HG03064 (cell line): ENCODE data around the gene RPLP2.

Experiments
- ATAC-seq: cut with Tn5 transposase; IDR thresholded peaks from one replicate; pipeline ENCODE4 v1.9.1; 2021; ENCODE audit warnings: low read depth; ENCODE audit not compliant: unreplicated experiment

RPLP2 gene

GRCh38 chr11:846496-847098 is 36.8 kb downstream of the RPLP2 start:
- no peak for ATAC-seq

DNA sequence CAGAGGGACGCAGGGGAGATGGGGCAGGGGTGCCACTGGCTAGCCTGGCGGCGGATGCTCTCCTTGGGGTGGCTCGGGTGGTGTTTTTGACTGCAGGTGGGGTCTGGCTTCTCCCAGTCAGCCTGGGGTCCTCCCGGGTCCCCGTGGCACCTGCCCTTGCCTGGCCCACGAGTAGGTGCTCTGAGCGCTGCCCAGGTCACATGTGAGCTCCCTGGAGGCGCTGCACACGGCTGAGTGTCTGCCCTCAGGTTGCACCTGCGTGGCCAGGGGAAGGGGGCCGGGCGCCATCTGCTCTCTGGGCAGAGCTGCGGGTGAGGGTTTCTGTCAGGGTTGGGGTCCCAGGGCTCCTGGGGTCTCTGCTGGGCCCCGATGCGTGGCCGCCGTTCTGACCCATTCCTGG is 38.1 kb downstream of the RPLP2 start:
- ATAC-seq, result no peak

GRCh38 chr11:848380-848931 is 38.7 kb downstream of the RPLP2 start:
- no peak for ATAC-seq

GRCh38 chr11:849104-849824 is 39.5 kb downstream of the RPLP2 start:
- no peak for ATAC-seq

GRCh38 chr11:849951-850774 is 40.4 kb downstream of the RPLP2 start:
- no peak for ATAC-seq

DNA sequence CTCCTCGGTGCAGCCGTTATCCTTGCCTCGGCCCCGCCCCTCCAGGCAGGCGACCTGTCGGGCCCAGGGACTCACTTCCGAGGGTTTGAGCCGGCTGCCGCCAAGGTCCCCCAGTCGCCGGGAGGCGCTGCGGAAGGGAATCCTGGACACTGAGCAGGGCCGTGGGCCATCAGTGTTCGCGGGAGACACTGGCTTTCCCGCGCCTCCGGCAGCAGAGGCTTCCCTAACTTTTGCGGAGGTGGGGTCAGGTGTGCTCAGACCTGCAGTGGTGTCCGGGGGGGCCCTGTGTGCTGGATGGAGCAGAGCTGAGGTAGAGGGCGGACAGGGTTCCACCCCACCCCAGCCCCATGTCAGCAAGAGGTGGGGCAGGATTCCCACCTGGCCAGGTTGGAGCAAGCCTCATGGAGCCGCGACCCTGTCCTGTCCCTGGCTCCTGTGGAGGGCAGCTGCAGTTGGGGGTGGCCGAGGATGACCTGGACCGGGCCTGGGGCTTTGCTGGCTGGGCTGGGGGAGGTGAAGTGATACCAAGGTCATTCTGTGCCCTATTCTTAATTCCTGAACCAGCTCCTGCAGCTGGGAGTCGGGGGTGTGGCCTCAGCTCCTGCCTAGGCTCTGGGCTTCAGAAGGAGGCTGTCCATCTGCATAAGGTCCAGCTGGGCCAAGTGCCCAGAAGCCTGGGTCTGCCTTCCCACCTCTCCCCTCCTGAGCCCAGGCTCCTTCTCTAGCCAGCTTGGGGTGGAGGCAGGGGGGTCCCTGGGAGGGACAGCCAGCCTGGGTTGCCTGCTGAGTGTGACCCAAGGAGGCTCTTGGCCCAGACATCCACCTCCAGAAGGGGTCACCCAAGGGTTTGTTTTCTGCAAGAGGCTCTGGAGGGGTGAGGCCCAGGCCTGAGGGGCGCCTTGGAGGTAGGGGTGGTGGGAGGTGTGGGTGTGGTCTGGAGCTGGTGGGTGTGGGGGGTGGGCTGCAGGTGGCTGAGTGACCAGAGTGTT is 41.3 kb downstream of the RPLP2 start:
- ATAC-seq, result no peak

GRCh38 chr11:852762-853161 is 43.0 kb downstream of the RPLP2 start:
- no peak for ATAC-seq

DNA sequence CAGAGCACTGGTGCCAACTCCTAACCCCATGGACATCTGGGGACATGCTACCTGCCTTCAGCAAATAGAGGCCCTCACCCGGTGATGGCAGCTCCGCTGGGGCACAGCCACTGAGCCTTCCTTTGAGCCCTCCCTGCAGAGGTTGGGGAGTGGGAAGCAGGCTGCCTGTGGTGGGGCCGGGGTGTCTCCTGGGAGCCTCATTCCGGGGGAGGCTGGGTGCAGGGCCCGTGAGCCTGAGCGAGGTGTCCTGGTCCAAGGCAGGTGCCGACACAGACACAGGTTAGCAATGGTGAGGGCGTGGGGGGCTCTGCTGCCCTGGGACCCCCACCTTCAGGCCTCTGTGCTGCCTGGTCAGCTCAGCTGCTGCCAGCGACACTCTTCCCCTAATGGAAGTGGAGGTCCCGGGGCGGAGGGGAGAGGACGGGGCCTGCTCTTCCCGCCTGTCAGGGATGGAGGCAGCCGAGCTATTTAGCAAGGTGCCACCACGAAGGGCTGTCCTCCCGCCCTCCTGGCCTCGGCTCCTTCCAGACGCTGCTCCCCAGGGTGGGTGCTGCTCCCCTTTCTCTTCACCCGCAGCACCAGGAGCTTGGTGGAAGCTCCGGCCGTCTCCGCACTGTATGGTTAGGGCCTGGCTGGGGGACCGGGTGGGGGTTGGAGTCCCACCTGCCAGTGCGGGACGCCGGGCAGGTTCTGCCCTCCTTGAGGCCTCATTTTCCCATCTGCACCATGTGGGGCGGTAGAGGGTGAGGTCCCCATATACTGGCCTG is 44.1 kb downstream of the RPLP2 start:
- no peak for ATAC-seq

GRCh38 chr11:854601-855329 is 45.0 kb downstream of the RPLP2 start:
- ATAC-seq, result no peak

- no peak for ATAC-seq
Measured at GRCh38 chr11:855330-855674, 45.5 kb downstream of the RPLP2 start.

- ATAC-seq, result no peak
Measured at GRCh38 chr11:855796-856195, 46.0 kb downstream of the RPLP2 start.

DNA sequence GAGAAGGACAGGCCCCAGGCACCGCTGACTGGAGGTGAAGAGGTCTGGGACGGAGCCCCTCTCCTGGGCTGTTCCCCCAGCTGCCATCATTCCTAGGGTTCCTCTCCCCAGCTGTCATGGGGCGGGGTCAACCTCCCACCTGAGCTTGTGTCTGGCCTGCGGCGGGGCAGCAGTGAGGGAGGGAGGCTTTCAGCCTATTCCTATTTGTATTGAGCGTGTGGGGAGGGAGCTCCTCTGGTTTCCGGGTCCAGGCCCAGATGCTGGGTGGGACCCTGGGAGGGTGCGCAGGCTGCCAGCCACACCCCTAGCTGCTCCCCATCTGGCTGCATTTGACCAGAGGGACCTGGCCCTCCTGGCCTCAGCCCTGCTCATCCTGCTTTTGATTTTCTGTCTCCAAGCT is 46.6 kb downstream of the RPLP2 start:
- ATAC-seq, result no peak

- no peak for ATAC-seq
Measured at GRCh38 chr11:858053-858761, 48.4 kb downstream of the RPLP2 start.

DNA sequence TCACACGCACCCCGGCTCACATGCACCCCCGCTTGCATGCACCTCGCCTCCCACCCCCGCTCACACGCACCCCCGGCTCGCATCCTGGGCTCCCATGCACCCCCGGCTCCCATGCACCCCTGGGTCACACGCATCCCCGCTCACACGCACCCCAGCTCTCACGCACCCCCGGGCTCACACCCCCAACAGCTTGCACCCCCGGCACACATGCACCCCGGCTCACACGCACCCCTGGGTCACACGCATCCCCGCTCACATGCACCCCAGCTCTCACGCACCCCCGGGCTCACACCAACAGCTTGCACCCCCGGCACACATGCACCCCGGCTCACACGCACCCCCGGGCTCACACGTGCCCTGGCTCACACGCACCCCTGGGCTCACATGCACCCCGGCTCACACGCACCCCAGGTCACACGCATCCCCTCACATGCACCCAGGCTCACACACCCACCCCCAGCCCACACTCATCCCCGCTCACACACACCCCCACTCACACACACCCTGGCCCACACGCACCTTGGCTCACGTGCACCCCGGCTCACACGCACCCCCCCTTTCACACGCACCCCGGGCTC is 49.1 kb downstream of the RPLP2 start:
- ATAC-seq, result no peak

DNA sequence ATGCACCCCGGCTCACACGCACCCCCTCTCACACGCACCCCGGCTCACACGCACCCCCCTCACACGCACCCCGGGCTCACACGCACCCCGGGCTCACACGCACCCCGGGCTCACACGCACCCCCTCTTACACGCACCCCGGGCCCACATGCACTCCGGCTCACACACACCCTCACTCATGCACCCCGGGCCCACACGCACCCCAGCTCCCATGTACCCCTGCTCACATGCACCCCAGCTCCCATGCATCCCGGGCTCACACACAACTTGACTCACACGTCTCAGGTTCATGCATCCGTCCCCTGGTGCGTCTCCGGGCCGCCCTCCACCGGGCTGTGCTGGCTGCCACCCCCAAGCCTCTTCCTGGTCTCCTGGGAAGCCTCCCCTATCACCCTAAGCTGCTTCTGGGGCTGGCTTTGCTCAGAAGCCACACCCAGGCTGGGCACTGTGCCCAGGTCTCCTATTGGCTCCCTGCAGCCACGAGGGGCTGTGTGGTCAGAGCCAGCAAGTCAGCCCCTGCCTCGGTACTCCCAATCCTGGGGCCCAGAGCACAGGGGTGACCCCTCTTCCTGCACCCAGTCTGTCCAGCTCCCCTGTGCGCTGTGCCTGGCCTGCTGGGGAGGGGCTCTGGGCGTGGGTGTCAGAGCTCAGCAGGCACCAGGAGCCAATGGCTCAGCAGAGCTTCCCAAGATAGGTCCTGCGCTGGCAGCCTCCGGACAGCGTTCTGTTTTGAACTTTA is 49.8 kb downstream of the RPLP2 start:
- ATAC-seq, result no peak

- no peak for ATAC-seq
Measured at GRCh38 chr11:860234-861104, 50.7 kb downstream of the RPLP2 start.
